Suprapubic skin (tissue), 4 donors: ENCODE data around the gene GRM1. TPM values are rescaled to one million over a fixed set of nuclear protein-coding genes. Genes with fewer than 3 reads are reported as not detected.

ENCODE experiments used
- DNase-seq, 2 donors: peaks; one replicate each; pipeline ENCODE4 v3.0.0-alpha.2; 2019; ENCODE audit warnings: low spot score in 2 of 2
- H3K27ac ChIP-seq: fragments of 200-600 bp; sonication (generic); one replicate; pipeline ENCODE4 v1.5.1; 2019
- H3K27me3 ChIP-seq: fragments of 200-600 bp; sonication (generic); one replicate; pipeline ENCODE4 v1.5.1; 2019
- H3K36me3 ChIP-seq: fragments of 200-600 bp; sonication (generic); one replicate; pipeline ENCODE4 v1.5.1; 2019
- H3K4me1 ChIP-seq: fragments of 200-600 bp; sonication (generic); one replicate; pipeline ENCODE4 v1.5.1; 2019
- H3K4me3 ChIP-seq: fragments of 200-600 bp; sonication (generic); one replicate; pipeline ENCODE4 v1.5.1; 2019; ENCODE audit warnings: mild to moderate bottlenecking
- H3K9me3 ChIP-seq: fragments of 200-600 bp; sonication (generic); one replicate; pipeline ENCODE4 v1.5.1; 2019
- CTCF ChIP-seq, 2 donors: fragments of 200-600 bp in 1 of 2; fragments of 450-650 bp in 1 of 2; sonication (generic) in 1 of 2; IDR thresholded peaks; one replicate each; pipeline ENCODE4 v1.5.1; 2016 to 2019; ENCODE audit warnings: antibody characterized with exemption in 2 of 2, mild to moderate bottlenecking in 1 of 2, moderate library complexity in 1 of 2
- EP300 ChIP-seq: sonication (generic); formaldehyde crosslinking; IDR thresholded peaks from one replicate; pipeline ENCODE4 v1.6.1; 2017; ENCODE audit warnings: antibody characterized with exemption
- POLR2A ChIP-seq, 2 donors: fragments of 450-650 bp; IDR thresholded peaks; one replicate each; pipeline ENCODE4 v1.6.1; 2017; ENCODE audit warnings: antibody characterized with exemption in 2 of 2, mild to moderate bottlenecking in 2 of 2, moderate library complexity in 2 of 2
- POLR2AphosphoS5 ChIP-seq, 3 donors: sonication (generic); formaldehyde crosslinking; IDR thresholded peaks; one replicate each; pipeline ENCODE4 v1.6.1; 2017; ENCODE audit warnings: antibody characterized with exemption in 3 of 3
- WGBS: methylation state at CpG from one replicate; pipeline ENCODE4 v1.1.5; 2018; 5-methylcytosine and 5-hydroxymethylcytosine counted together
- total RNA-seq, 4 donors: library from RNA; depleted of rRNA; stranded (reverse); fragments of >200 nt; gene quantifications; one replicate each; pipeline ENCODE4 v1.1.0, GENCODE V29; 2016

The GRM1 gene
- total RNA-seq, 4 donors from 2014 or later = 0.25 to 0.48 TPM; not detected in 2

DNA sequence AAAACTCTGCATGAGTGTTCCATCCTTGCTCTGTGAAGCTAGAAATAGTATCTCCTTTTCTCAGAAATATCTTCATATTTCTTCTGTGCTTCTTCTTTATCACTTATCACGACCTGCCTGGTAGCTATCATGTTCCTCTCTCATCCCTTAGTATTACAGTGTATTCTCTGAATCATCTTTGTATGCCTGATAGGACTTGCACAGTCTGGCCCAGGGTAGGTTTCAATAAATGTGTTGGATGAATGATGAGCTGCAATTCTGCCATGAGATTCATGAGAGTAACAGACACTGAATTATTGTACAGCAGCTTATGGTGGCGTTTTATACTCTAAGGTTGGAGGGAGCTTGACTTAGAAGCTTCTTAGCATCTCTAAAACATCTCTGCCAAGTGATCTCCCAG lies 66.6 kb downstream of the GRM1 start:
- no peak overlapping the region for H3K4me3 ChIP-seq
- H3K9me3 ChIP-seq = no peaks in the 10 kb centered on the region
- H3K27ac ChIP-seq = no peak overlapping the region
- TF ChIP-seq POLR2A (IDR thresholded peaks at IDR 0.05) (no peak), POLR2AphosphoS5 (IDR thresholded peaks at IDR 0.05) (no peak), EP300 (no peak), CTCF (IDR thresholded peaks at IDR 0.05) (no peak)
- H3K36me3 ChIP-seq = no peaks in the 10 kb centered on the region
- DNase-seq = no peak
- 33% methylated on average over 2 of the region's 2 CpGs for WGBS
- H3K4me1 ChIP-seq = no peaks in the 10 kb centered on the region
- no peaks in the 10 kb centered on the region for H3K27me3 ChIP-seq

GRCh38 chr6:146097586-146097985 lies 68.7 kb downstream of the GRM1 start:
- DNase-seq = no peak

GRCh38 chr6:146100776-146101175 lies 71.9 kb downstream of the GRM1 start:
- no peak for DNase-seq
- H3K36me3 ChIP-seq = no peaks in the 10 kb centered on the region
- no peak overlapping the region for H3K4me3 ChIP-seq
- H3K4me1 ChIP-seq = no peaks in the 10 kb centered on the region
- WGBS = 37% methylated on average over 1 of the region's 1 CpG
- no peaks in the 10 kb centered on the region for H3K9me3 ChIP-seq
- no peaks in the 10 kb centered on the region for H3K27me3 ChIP-seq
- TF ChIP-seq POLR2A (IDR thresholded peaks at IDR 0.05) = no peak
- H3K27ac ChIP-seq = no peak overlapping the region

More at GRCh38 chr6:146097586-146097985, 68.7 kb downstream of the GRM1 start:
- H3K4me1 ChIP-seq = no peaks in the 10 kb centered on the region
- no peaks in the 10 kb centered on the region for H3K36me3 ChIP-seq
- H3K9me3 ChIP-seq = no peaks in the 10 kb centered on the region
- H3K27ac ChIP-seq = no peak overlapping the region
- no peaks in the 10 kb centered on the region for H3K27me3 ChIP-seq
- no peak for TF ChIP-seq POLR2A (IDR thresholded peaks at IDR 0.05)
- TF ChIP-seq EP300 = no peak
- TF ChIP-seq POLR2AphosphoS5 (IDR thresholded peaks at IDR 0.05) = no peak
- TF ChIP-seq CTCF (IDR thresholded peaks at IDR 0.05) = no peak
- H3K4me3 ChIP-seq = no peak overlapping the region
- 95% methylated on average over 2 of the region's 2 CpGs for WGBS

DNA sequence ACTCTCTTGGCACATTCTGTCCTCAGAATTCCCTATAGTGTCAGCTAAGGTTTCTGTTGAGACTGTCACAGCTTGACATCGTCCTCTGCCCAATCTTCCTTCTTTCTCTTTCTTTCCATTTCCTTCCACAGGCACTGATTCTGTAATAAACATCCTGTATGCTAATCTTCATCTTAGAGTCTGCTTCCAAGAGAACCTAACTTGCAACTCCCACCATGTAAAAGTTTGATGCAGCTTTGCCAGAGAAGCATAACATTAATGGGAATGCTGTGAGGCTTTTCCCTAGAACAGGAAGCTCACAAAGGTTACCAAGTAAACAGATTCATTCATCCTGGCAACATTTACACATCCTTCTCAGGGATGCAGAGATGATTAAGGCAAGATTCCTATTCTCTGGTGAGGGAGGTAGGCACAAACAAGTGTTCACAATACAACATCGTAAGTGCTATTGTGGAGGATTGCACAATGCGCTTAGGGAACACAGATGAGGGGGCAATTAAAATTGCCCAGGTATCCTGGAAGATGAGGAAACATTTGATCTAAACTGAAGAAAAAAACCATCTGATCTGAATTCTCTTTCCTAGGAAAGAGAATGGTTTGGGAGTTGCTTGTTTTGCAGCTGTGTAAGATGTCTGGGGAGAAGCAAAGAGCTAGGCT lies 74.7 kb downstream of the GRM1 start:
- Histone ChIP-seq H3K4me3 (no peak overlapping the region), H3K27ac (no peak overlapping the region), H3K9me3 (no peaks in the 10 kb centered on the region), H3K36me3 (no peaks in the 10 kb centered on the region), H3K4me1 (no peaks in the 10 kb centered on the region), H3K27me3 (no peaks in the 10 kb centered on the region)
- TF ChIP-seq POLR2A (IDR thresholded peaks at IDR 0.05) = no peak
- no peak for TF ChIP-seq EP300
- TF ChIP-seq CTCF (IDR thresholded peaks at IDR 0.05) = no peak
- no peak for TF ChIP-seq POLR2AphosphoS5 (IDR thresholded peaks at IDR 0.05)
- whole genome bisulfite sequencing = 84% methylated on average over 3 of the region's 3 CpGs
- DNase-seq = no peak

DNA sequence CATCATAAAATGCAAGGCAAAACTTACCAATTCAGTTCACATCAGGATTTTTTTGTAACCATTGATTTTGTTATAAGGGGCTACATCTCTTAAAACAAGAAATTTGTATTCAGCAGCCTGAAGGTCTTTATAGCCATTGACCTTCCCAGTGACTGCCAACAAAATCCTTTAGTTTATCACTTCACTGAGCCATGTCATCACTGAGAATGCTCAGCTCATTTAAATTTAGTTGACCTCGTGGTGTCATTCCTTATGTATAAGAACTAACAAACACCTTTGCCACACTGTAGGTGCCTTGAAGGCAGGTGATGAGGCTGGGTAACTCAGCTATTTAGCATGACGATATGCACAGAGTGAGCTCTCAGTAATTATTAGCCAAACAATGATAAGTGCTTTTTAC lies 77.7 kb downstream of the GRM1 start:
- H3K4me3 ChIP-seq = no peak overlapping the region
- WGBS = 92% methylated on average over 2 of the region's 2 CpGs
- TF ChIP-seq EP300 (no peak), POLR2A (IDR thresholded peaks at IDR 0.05) (no peak), CTCF (IDR thresholded peaks at IDR 0.05) (no peak), POLR2AphosphoS5 (IDR thresholded peaks at IDR 0.05) (no peak)

DNA sequence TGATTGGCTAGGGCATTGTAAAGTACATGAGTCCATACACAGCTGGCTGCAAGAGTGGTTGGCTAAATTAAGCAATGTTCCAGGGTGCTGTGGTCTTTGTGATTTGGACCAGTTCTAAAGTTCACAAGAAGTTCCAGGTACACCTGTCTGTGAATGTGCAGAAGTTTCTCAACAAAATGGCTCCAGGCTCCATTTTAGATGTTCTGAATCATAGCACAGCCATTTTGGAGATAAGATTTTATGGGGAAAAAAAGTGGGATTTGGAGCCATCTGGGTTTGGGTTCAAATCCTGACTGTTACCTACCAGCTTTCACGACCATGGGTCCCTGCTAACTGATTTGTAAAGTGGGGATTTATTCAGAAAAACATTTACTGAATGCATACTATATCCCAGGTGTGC lies 82.1 kb downstream of the GRM1 start:
- no peak for TF ChIP-seq EP300
- no peak for TF ChIP-seq POLR2AphosphoS5 (IDR thresholded peaks at IDR 0.05)
- TF ChIP-seq CTCF (IDR thresholded peaks at IDR 0.05) = no peak
- TF ChIP-seq POLR2A (IDR thresholded peaks at IDR 0.05) = no peak
- H3K9me3 ChIP-seq = peaks cover 3% of the 10 kb centered on the region
- H3K36me3 ChIP-seq = no peaks in the 10 kb centered on the region
- no peak overlapping the region for H3K4me3 ChIP-seq
- no peaks in the 10 kb centered on the region for H3K27me3 ChIP-seq
- no peak for DNase-seq
- 50% methylated on average over 1 of the region's 1 CpG for WGBS
- no peaks in the 10 kb centered on the region for H3K4me1 ChIP-seq
- H3K27ac ChIP-seq = no peak overlapping the region

More for the DNA sequence above, 77.7 kb downstream of the GRM1 start:
- no peaks in the 10 kb centered on the region for H3K4me1 ChIP-seq
- H3K9me3 ChIP-seq = peaks cover 3% of the 10 kb centered on the region
- H3K36me3 ChIP-seq = no peaks in the 10 kb centered on the region
- H3K27me3 ChIP-seq = no peaks in the 10 kb centered on the region
- H3K27ac ChIP-seq = no peak overlapping the region
- no peak for DNase-seq
